ENCODE data around the gene APOBEC4.
"Not testable (repeated sequence)": the region's sequence is repeated elsewhere in the genome, so short reads cannot be mapped to it uniquely, and the experiment has no call there.

Gene APOBEC4

DNA sequence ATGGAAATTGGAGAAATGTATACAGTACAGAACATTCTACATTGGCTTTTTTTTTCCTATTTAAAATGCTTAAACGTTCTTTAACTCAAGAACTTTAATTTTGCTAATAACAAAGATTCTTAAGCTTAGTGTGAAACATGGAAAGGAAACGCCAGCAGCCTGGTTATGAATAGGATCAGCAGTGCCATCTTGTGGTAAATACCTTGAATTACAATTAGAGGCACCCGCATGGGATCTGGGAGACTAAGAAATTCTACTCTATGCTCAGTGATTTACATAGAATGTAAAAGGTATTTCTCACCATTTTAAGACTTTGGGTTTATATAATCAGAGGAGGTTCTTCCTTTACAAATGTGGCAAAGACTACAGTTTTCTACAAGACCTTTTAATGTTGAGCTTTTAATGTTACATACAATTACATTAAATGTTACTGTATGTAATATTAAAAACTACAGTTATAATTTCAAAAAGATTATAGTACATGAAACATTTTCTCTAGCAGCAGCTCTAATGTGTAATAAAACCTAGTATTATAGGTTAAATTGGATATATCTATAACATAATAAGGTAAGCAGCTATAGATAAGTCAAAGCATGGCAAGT is 32.1 kb upstream of the APOBEC4 start:
- Histone ChIP-seq H3K4me3 (no peak overlapping the region), H3K27ac (no peak overlapping the region)
- DNase-seq (ENCODE audit: low spot score) = no peak
- TF ChIP-seq, protein P1, sequence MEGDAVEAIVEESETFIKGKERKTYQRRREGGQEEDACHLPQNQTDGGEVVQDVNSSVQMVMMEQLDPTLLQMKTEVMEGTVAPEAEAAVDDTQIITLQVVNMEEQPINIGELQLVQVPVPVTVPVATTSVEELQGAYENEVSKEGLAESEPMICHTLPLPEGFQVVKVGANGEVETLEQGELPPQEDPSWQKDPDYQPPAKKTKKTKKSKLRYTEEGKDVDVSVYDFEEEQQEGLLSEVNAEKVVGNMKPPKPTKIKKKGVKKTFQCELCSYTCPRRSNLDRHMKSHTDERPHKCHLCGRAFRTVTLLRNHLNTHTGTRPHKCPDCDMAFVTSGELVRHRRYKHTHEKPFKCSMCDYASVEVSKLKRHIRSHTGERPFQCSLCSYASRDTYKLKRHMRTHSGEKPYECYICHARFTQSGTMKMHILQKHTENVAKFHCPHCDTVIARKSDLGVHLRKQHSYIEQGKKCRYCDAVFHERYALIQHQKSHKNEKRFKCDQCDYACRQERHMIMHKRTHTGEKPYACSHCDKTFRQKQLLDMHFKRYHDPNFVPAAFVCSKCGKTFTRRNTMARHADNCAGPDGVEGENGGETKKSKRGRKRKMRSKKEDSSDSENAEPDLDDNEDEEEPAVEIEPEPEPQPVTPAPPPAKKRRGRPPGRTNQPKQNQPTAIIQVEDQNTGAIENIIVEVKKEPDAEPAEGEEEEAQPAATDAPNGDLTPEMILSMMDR (IDR thresholded peaks at IDR 0.05) = peak; percentile 48

DNA sequence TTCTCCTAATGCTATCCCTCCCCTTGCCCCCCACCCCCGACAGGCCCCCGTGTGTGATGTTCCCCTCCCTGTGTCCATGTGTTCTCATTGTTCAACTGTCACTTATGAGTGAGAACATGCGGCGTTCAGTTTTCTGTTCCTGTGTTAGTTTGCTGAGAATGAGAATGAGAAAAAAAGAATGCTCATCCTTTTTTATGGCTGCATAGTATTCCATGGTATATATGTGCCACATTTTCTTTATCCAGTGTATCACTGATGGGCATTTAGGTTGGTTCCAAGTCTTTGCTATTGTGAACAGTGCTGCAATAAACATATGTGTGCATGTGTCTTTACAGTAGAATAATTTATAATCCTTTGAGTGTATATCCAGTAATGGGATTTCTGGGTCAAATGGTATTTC is 26.2 kb upstream of the APOBEC4 start:
- not testable (repeated sequence) for DNase-seq (ENCODE audit: low spot score); H3K4me3 ChIP-seq; H3K27ac ChIP-seq

DNA sequence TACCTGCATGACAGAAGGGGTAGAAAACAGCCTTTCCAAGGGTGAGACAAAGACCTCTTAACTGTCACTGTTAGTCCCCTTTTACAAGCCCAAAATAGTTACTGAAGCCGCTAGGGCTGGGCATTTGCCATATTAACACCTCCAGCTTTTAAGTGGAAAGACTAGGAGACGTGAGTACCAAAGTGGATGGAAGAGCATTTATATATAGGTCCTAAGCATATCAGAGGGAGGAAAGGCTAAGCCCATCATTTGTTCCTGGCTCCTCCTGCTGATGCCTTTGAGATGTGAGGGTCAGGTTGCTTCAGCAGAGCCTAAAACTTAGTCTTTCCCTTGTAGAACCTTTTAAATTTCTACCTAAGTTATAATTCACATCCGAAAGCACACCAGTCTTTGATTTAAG is 25.7 kb upstream of the APOBEC4 start:
- TF ChIP-seq, protein P1 (IDR thresholded peaks at IDR 0.05) = no peak
- Histone ChIP-seq H3K27ac (no peak overlapping the region), H3K4me3 (no peak overlapping the region)
- DNase-seq (ENCODE audit: low spot score) = no peak

DNA sequence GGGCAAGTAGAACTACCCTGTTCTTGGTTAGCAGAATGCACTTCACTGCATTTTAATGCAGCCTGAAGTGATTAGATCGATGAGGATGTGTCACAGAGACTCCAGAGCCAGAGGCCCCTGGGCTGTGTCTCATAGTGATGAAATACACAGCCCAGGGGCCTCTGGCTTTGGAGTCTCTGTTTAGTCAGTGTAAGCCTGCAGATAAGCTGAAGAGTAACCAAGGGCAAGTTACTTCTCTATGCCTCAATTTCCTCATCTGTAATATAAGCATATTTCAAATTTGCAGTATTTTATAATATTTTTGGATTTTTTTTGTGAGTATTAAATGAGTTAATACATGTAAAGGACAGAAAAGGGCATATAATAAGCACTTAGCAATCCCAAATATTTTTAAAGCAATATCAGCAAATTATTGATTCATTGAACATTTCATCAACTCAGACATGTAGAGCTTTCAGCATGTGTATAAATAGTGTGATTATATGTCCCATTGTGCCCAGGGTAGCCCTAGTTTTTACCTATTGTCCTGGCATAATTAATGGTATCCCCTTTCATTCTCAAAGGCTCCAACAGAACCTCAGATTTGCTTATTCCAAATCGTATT is 23.6 kb upstream of the APOBEC4 start:
- DNase-seq (ENCODE audit: low spot score) = no peak
- TF ChIP-seq, protein P1 (IDR thresholded peaks at IDR 0.05) = no peak
- Histone ChIP-seq H3K27ac (no peak overlapping the region), H3K4me3 (no peak overlapping the region)

DNA sequence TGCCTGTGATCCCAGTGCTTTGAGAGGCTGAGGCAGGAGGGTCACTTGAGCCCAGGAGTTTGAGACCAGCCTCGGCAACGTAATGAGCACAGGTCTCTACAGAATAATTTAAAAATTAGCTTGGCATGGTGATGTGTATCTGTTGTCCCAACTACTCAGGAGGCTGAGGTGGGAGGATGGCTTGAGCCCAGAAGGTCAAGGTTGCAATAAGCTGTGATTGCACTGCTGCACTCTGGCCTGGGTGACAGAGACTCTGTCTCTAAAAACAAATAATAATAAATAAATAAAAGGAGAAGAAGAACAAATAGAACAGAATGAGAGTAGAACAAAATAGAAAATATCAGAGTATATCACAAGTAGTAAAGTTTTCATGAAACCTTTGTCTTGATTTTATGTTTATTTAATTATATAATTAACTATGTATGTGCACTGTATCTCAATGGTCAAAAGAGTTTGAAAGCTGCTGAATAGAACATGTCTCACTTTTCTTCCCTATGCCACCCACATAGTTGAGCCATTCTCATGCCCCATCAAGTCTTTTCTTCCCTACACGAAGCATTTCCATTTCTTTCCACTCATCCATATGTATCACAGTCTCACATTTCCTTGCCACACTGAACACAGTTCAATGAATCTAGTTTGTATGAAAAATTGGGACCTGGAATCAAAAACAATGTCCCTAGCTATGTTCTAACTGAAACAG is 22.9 kb upstream of the APOBEC4 start:
- no peak for DNase-seq (ENCODE audit: low spot score)
- no peak overlapping the region for H3K4me3 ChIP-seq
- no peak overlapping the region for H3K27ac ChIP-seq
- TF ChIP-seq, protein P1 (IDR thresholded peaks at IDR 0.05) = no peak

DNA sequence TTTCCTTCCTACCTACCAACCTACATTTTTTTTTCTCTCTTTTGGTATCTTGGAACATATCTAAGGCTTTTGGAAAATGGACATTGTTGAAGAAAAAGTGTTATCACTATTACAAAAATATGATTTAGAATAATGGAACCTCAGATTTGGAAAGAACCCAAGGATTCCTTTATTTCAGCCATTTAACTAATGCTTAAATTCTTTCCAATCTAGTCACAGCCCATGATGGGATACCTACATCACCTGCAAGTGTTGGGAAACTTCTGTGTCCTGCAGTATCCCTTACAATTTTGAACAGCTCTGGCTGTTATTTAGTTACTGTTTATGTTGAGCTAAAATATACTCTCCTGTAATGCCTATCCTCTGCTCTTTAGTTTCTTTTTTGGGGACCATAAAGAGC is 22.3 kb upstream of the APOBEC4 start:
- no peak overlapping the region for H3K4me3 ChIP-seq
- H3K27ac ChIP-seq = no peak overlapping the region
- TF ChIP-seq, protein P1 (IDR thresholded peaks at IDR 0.05) = no peak
- no peak for DNase-seq (ENCODE audit: low spot score)

DNA sequence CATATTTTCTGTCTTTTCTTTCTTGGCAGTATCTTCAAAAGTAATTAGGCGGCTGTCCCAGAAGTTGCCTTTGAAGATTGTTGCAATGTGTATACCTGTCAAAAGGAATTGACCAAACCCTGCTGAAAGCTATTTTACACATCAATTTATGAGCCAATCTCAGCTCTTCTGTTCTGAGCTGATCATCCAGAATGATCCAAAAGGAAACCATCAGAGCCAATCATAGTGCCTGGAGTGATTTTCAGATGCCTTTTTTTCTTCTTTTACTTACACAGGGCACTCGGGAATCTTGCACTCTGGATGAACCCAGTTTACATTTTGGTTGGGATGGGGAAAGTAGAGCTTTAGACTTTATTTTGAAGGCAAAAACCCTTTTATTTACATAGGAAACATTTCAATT is 21.8 kb upstream of the APOBEC4 start:
- Histone ChIP-seq H3K27ac (no peak overlapping the region), H3K4me3 (no peak overlapping the region)
- no peak for DNase-seq (ENCODE audit: low spot score)
- TF ChIP-seq, protein P1 (IDR thresholded peaks at IDR 0.05) = no peak

Measured in coronary artery (tissue), 2 donors.